Limb (tissue), 2 donors: Measurements from ENCODE around the gene NAGLU.
"Not testable (repeated sequence)": the region's sequence is repeated elsewhere in the genome, so short reads cannot be mapped to it uniquely, and the experiment has no call there.

Experiments
- DNase-seq, 2 donors: peaks; one replicate each; pipeline ENCODE4 v3.0.0-alpha.2; 2016; ENCODE audit errors: extremely low spot score in 2 of 2

NAGLU gene

GRCh38 chr17:42521036-42521435 is 15.0 kb upstream of the NAGLU start:
- no peak for DNase-seq

- DNase-seq: no peak
These were observed 14.3 kb upstream of the NAGLU start for GRCh38 chr17:42521666-42522262.

DNA sequence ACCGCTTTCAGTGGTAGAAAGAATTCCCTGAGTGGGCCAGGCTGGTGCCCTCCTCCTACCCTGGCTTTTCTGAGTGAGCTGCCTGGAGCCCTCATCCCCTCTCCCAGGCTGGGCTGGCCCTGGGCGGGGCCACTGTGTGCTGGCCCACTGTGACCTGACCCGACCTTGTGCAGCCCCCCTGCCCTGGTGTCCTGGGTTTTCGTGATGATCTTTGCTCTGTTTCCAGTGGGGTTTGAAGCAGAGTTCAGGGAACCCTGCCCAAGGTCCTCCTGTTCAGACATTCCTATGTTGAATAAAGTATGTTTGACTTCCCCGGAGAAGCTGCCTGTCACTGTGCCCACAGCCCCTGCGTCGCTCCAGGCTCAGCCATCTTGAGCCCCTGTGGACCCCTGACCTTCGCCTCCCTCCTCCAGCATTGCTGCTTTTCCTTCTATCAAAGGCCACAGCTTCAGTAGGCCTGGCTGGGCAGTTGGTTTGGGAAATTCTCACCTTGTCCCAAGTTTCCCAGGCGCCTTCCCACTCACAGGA is 13.7 kb upstream of the NAGLU start:
- no peak for DNase-seq

DNA sequence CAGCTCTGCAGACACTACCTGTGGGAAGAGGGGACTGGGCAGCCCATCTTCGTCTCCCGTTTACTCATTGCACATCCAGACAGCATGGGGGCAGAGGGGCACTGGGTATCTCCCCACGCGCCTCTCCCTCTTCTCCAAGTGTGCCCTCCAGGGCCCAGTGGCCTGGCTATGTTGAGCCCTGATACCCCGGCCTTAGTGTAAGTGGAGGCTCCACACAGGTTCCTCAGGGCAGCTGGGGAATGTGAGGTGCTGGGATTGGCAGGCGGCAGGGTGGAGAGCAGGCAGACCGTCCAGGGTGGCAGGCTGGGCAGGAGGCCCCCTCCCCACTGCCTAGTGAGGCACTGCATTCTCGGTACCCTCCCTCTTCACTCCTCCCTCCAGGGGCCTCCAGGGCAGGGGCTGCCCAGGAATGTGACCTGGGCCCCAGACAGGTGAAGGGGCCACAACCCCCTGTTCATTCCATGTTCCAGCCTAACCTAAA is 13.2 kb upstream of the NAGLU start:
- DNase-seq: no peak

GRCh38 chr17:42525221-42525620 is 10.8 kb upstream of the NAGLU start:
- no peak for DNase-seq

DNA sequence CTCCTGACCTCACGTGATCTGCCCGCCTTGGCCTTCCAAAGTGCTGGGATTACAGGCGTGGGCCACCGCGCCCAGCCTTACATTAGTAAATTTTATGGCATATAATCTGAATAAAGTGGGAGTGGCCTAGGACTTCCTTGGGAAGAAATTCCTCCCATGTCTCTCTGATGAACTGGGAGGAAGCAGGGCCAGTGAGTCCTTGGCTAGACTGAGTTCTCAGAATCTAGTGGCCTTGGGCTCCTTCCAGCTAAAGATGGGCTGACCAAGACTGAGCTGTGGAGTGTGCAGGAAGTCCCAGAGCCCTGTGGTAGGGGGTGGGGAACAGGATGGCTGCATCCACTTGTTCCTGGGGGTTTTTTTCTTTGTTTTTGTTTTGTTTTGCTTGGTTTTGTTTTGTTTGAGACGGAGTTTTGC is 10.0 kb upstream of the NAGLU start:
- DNase-seq: no peak

GRCh38 chr17:42527932-42528331 is 8.1 kb upstream of the NAGLU start:
- no peak for DNase-seq

DNA sequence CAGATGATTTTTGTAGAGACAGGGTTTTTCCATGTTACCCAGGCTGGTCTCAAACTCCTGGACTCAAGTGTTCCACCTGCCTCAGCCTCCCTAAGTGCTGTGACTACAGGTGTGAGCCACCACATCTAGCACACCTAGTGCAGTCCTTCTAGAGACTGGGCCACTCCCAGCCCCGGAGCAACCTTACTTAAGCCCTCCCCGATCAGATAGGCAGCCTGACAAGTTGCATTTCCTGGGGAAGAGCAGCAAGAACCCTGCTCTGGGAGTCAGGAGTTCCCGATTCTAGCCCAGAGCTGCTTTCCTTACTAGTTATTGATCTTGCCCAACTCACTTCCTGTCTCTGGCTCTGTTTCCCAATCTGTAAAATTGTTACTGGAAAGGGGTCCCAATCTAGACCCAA is 7.0 kb upstream of the NAGLU start:
- no peak for DNase-seq

GRCh38 chr17:42530952-42531454 is 5.0 kb upstream of the NAGLU start:
- DNase-seq: no peak

- DNase-seq: peak; percentile 64 to 73
These were observed 4.3 kb upstream of the NAGLU start for GRCh38 chr17:42531455-42532354.

GRCh38 chr17:42535155-42536047 is 640 bp upstream of the NAGLU start:
- no peak for DNase-seq

- peak; percentile 76 to 85 for DNase-seq
These were observed 523 bp downstream of the NAGLU start for GRCh38 chr17:42536372-42537155.

DNA sequence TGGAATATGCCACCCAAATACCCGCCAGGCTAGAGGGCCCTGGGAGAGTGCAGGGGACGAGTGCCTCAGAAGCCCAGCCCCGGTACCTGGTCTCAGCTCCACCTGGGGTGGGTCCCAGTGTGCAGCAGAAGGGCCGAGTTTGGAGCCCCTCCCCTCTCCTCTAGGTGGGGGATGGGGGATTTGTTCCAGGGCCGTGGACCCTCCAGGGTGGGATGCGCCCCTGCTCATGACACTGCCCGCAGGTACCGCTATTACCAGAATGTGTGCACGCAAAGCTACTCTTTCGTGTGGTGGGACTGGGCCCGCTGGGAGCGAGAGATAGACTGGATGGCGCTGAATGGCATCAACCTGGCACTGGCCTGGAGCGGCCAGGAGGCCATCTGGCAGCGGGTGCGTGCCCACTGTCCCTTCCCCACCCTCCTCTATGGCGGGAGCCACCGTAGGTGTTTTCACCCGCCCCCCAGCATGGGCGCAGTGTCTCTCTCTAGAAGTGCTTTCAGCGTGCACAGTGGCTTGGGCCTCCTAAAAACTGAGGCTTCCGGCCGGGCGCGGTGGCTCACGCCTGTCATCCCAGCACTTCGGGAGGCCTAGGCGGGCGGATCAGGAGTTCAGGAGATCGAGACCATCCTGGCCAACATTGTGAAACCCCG is 1.2 kb downstream of the NAGLU start:
- no peak for DNase-seq

DNA sequence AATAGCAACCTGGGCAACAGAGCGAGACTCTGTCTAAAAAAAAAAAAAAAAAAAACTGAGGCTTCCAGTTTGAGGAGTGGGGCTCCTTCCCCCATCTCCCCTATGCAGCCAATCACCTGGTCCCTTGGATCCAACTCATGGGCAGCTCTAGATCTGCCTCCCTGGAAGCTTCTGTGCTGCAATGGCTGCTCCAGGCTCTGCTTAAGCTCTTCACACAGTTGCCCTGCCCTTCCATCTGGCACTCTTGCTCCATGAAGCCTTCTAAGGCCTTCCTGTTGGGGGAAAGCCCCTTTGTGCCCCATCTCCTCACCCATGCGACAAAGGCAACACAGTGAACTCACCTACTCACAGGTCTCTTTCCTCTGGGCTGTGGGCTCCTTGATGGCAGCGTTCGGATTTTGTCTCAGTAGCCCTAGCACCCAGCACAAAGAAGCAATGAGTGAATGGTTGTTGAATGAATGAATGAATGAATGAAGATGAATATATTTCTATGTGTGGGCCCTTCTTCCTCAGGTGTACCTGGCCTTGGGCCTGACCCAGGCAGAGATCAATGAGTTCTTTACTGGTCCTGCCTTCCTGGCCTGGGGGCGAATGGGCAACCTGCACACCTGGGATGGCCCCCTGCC is 1.9 kb downstream of the NAGLU start:
- no peak for DNase-seq

DNA sequence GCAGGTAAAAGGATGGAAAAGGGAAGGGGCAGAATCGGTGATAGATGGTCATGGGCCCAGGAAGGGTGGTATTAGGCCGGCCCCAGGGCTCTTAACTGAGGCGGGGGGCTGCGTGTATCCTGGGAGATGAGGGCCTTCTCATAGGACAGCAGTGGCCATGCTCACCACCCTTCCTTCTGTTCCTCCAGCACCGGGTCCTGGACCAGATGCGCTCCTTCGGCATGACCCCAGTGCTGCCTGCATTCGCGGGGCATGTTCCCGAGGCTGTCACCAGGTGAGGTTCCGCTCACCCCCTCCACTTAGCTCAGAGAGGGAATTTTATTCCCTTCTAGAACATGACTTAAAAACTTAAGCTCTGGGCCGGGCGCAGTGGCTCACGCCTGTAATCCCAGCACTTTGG is 2.4 kb downstream of the NAGLU start:
- DNase-seq: no peak

GRCh38 chr17:42540558-42540957 is 4.5 kb downstream of the NAGLU start:
- DNase-seq: not testable (repeated sequence)

- DNase-seq: no peak
These were observed 5.2 kb downstream of the NAGLU start for GRCh38 chr17:42541041-42541833.

DNA sequence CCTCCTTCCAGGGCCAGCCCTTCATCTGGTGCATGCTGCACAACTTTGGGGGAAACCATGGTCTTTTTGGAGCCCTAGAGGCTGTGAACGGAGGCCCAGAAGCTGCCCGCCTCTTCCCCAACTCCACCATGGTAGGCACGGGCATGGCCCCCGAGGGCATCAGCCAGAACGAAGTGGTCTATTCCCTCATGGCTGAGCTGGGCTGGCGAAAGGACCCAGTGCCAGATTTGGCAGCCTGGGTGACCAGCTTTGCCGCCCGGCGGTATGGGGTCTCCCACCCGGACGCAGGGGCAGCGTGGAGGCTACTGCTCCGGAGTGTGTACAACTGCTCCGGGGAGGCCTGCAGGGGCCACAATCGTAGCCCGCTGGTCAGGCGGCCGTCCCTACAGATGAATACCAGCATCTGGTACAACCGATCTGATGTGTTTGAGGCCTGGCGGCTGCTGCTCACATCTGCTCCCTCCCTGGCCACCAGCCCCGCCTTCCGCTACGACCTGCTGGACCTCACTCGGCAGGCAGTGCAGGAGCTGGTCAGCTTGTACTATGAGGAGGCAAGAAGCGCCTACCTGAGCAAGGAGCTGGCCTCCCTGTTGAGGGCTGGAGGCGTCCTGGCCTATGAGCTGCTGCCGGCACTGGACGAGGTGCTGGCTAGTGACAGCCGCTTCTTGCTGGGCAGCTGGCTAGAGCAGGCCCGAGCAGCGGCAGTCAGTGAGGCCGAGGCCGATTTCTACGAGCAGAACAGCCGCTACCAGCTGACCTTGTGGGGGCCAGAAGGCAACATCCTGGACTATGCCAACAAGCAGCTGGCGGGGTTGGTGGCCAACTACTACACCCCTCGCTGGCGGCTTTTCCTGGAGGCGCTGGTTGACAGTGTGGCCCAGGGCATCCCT is 7.4 kb downstream of the NAGLU start:
- DNase-seq: no peak
